Adrenal gland (tissue), 12 donors: ENCODE data around the gene MAPK13. TPM values are rescaled to one million over a fixed set of nuclear protein-coding genes. Genes with fewer than 3 reads are reported as not detected.

Experiments used
- DNase-seq, 7 donors: peaks; one replicate each; pipeline ENCODE4 v3.0.0-alpha.2; 2019 to 2020
- H3K27ac ChIP-seq, 5 donors: fragments of 200-600 bp; sonication (generic) in 4 of 5; 1 replicate in 3 of 5; 2 replicates in 2 of 5; pipeline versions ENCODE4 v1.5.1 to v1.8.0; 2016 to 2020; ENCODE audit warnings: mild to moderate bottlenecking in 1 of 5
- H3K27me3 ChIP-seq: fragments of 200-600 bp; 2 replicates; pipeline ENCODE4 v1.8.0; 2021
- H3K36me3 ChIP-seq, 2 donors: fragments of 200-600 bp; replicated peaks in 1 of 2; 1 replicate in 1 of 2; 2 replicates in 1 of 2; pipeline versions ENCODE4 v1.5.1 to v1.8.0; 2018 to 2022
- H3K4me1 ChIP-seq, 2 donors: fragments of 200-600 bp; replicated peaks in 1 of 2; 1 replicate in 1 of 2; 2 replicates in 1 of 2; pipeline versions ENCODE4 v1.5.1 to v1.8.0; 2018 to 2021
- H3K4me3 ChIP-seq, 4 donors: fragments of 200-600 bp; sonication (generic) in 3 of 4; one replicate each; pipeline ENCODE4 v1.5.1; 2016 to 2018
- H3K9me3 ChIP-seq, 3 donors: fragments of 200-600 bp; sonication (generic) in 1 of 3; replicated peaks in 1 of 3; 1 replicate in 2 of 3; 2 replicates in 1 of 3; pipeline versions ENCODE4 v1.5.1 to v1.8.0; 2016 to 2021
- CTCF ChIP-seq, 6 experiments: fragments of 450-650 bp in 4 of 6; fragments of 200-600 bp in 2 of 6; sonication (generic) in 1 of 6; IDR thresholded peaks; 1 replicate in 5 of 6; 2 replicates in 1 of 6; pipeline versions ENCODE4 v1.5.1 to v1.8.0; 2016 to 2021; ENCODE audit warnings: antibody characterized with exemption in 6 of 6, mild to moderate bottlenecking in 2 of 6, moderate library complexity in 1 of 6
- POLR2A ChIP-seq, 2 donors: fragments of 450-650 bp; IDR thresholded peaks; one replicate each; pipeline ENCODE4 v1.6.1; 2017; ENCODE audit warnings: antibody characterized with exemption in 2 of 2, mild to moderate bottlenecking in 2 of 2, moderate library complexity in 1 of 2
- WGBS, 4 donors: extraction: QIAGEN DNeasy Blood & Tissue Kit in 2 of 4; methylation state at CpG; one replicate each; pipeline versions ENCODE4 v1.1.5 to v1.1.7; 2013 to 2017; 5-methylcytosine and 5-hydroxymethylcytosine counted together
- intact Hi-C, 2 donors: fragments of 100-400 bp; cut with DNase I; formaldehyde crosslinking; loops; one replicate each; pipeline versions ENCODE4 v1.14.1 to v1.15.0; 2022 to 2023
- polyA plus RNA-seq, 3 donors: library from polyadenylated mRNA; stranded (reverse); fragments of 200-250 nt in 2 of 3; fragments of 350-450 nt in 1 of 3; fragmentation: Illumina TruSeq in 1 of 3; extraction: RNeasy Lipid Tissue Mini Kit (QIAGEN cat#74804) in 1 of 3; gene quantifications; one replicate each; pipeline ENCODE4 v1.2.3, GENCODE V29; 2013 to 2014
- total RNA-seq, 9 donors: library from RNA; depleted of rRNA in 4 of 9; stranded (reverse); fragments of >200 nt in 4 of 9; fragments of 120-200 nt in 1 of 9; fragmentation: NEBNext Ultra II Directional in 1 of 9; extraction: Animal tissue kit (Norgen Biotek cat#: 25700) in 1 of 9; gene quantifications; one replicate each; pipeline versions ENCODE4 v1.1.0 to v1.2.4, GENCODE V29; 2013 to 2023
- donor health status: healthy with polysubstance abuse.
- donor health status: Bipolar disorder and iron deficiency.
- donor health status: DM: yes; HTN: yes; CAD: no.
- donor health status: DM: no; HTN: no; CAD: no.
- donor health status: DM: no; HTN: no; CAD: no.
- donor health status: DM: yes; HTN: yes; CAD: no.

The MAPK13 gene
- total and polyA plus RNA-seq, 12 donors = 30.0 to 148 (median 83.4) TPM

GRCh38 chr6:36117658-36118549 is 12.4 kb upstream of the MAPK13 start:
- no peak for DNase-seq
- Histone ChIP-seq H3K27me3 (no peaks in the 10 kb centered on the region), H3K4me3 (no peak overlapping the region), H3K27ac (peak overlapping the region in 2 of 5 donors; percentile 42 to 58), H3K36me3 (no peaks in the 10 kb centered on the region), H3K4me1 (peaks cover 5 to 11% of the 10 kb centered on the region in 2 donors), H3K9me3 (no peaks in the 10 kb centered on the region)
- TF ChIP-seq POLR2A (IDR thresholded peaks at IDR 0.05) = no peak
- TF ChIP-seq CTCF (IDR thresholded peaks at IDR 0.05) = no peak
- WGBS, 4 donors = 81 to 90% (median 88%) methylated on average over 6 to 8 of the region's 8 CpGs
- intact Hi-C loops = no loop called here

- Histone ChIP-seq H3K27me3 (no peaks in the 10 kb centered on the region), H3K36me3 (no peaks in the 10 kb centered on the region), H3K27ac (peak overlapping the region in 2 of 5 donors; percentile 42 to 58), H3K4me3 (no peak overlapping the region), H3K9me3 (no peaks in the 10 kb centered on the region), H3K4me1 (peaks cover 5 to 17% of the 10 kb centered on the region in 2 donors)
- WGBS, 4 donors = 18 to 55% (median 37%) methylated on average over 2 to 4 of the region's 4 CpGs
- DNase-seq = peak in 4 of 7 donors; percentile 37 to 72 (median 66)
- intact Hi-C loops = no loop called here
- TF ChIP-seq CTCF (IDR thresholded peaks at IDR 0.05) (no peak), POLR2A (IDR thresholded peaks at IDR 0.05) (no peak)
Measured at GRCh38 chr6:36118550-36119107, 11.7 kb upstream of the MAPK13 start.

- DNase-seq = no peak
- 75 to 95% (median 82%) methylated on average over 4 of the region's 4 CpGs for WGBS, 4 donors
- intact Hi-C loops = no loop called here
- TF ChIP-seq CTCF (IDR thresholded peaks at IDR 0.05) (no peak), POLR2A (IDR thresholded peaks at IDR 0.05) (no peak)
- Histone ChIP-seq H3K27me3 (no peaks in the 10 kb centered on the region), H3K36me3 (no peaks in the 10 kb centered on the region), H3K4me3 (no peak overlapping the region), H3K4me1 (peaks cover 7 to 18% of the 10 kb centered on the region in 2 donors), H3K9me3 (no peaks in the 10 kb centered on the region), H3K27ac (peak overlapping the region in 1 of 5 donors; percentile 58)
Measured at GRCh38 chr6:36119209-36119608, 11.1 kb upstream of the MAPK13 start.

- intact Hi-C loops = loop anchor here in 1 of 2 donors (10.0 kb wide), 1 partner anchor 175 kb away; no protein-coding TSS in a partner anchor
- TF ChIP-seq POLR2A (IDR thresholded peaks at IDR 0.05) (no peak), CTCF (IDR thresholded peaks at IDR 0.05) (no peak)
- H3K4me1 ChIP-seq = peaks cover 9 to 18% of the 10 kb centered on the region in 2 donors
- no peak overlapping the region for H3K27ac ChIP-seq
- no peaks in the 10 kb centered on the region for H3K9me3 ChIP-seq
- H3K27me3 ChIP-seq = no peaks in the 10 kb centered on the region
- no peaks in the 10 kb centered on the region for H3K36me3 ChIP-seq
- DNase-seq = no peak
- no peak overlapping the region for H3K4me3 ChIP-seq
- 72 to 82% (median 74%) methylated on average over 6 of the region's 6 CpGs for WGBS, 4 donors
Measured at GRCh38 chr6:36120018-36120417, 10.3 kb upstream of the MAPK13 start.
